AG20443 (cell line): ENCODE measurements around the gene ENTPD1.
"Not testable (repeated sequence)": the region's sequence is repeated elsewhere in the genome, so short reads cannot be mapped to it uniquely, and the experiment has no call there.

Experiments used
- DNase-seq: peaks from one replicate; pipeline ENCODE4 v3.0.0; 2012; ENCODE audit warnings: low spot score, mixed read lengths

Gene ENTPD1

DNA sequence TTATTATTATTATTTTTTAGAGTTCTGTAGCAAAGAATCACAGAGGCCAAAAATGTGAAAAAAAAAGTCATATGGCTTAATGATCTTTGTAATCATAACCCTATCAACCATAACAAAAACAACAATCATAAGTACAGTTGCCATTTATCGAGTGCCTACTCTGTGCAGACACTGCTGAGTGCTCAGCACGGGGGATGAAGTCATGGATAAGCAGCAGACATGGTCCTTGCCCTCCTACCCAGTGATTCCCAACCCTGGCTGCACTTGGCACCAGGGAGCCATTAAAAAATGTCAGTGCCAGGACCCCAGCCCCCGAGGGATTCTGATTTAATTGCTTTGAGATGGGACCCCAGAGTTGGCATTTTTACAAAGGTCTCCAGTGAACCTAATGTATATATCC is 38.2 kb downstream of the ENTPD1 start:
- no peak for DNase-seq

DNA sequence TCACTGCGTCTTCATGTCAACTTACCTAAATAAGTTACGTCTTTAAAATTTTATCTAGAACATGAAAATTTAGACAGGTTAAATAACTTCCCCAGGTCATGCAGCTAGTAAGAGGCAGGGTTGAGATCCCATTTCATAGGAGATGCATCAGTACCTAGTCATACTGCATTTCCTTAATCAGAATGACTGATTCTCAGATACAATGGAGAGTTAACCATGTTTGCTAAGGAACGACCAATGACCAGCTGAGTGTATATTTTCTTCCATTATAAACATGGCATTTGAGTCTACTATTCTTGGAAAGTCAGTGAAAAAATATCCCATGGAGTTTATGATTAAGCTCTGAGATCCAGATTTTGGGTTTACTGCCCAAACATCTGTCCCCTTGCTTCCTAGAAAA is 39.6 kb downstream of the ENTPD1 start:
- no peak for DNase-seq

DNA sequence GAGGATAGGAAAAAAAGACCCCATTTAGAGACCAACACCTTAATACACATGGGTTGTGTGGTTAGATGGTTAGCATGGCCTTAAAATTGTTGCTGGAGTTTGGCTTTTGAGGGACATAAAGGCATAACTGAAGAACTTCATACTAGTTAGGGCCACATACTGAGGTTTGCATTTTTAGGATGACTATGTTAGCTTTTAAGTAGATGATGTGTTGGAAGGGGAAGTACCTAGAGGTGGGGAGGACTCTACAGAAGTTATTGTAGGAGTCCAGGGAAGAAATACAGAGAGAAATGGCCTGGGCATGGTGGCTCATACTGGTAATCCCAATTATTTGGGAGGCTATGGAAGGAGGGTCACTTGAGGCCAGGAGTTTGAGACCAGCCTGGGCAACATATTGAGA is 40.5 kb downstream of the ENTPD1 start:
- DNase-seq, result no peak

DNA sequence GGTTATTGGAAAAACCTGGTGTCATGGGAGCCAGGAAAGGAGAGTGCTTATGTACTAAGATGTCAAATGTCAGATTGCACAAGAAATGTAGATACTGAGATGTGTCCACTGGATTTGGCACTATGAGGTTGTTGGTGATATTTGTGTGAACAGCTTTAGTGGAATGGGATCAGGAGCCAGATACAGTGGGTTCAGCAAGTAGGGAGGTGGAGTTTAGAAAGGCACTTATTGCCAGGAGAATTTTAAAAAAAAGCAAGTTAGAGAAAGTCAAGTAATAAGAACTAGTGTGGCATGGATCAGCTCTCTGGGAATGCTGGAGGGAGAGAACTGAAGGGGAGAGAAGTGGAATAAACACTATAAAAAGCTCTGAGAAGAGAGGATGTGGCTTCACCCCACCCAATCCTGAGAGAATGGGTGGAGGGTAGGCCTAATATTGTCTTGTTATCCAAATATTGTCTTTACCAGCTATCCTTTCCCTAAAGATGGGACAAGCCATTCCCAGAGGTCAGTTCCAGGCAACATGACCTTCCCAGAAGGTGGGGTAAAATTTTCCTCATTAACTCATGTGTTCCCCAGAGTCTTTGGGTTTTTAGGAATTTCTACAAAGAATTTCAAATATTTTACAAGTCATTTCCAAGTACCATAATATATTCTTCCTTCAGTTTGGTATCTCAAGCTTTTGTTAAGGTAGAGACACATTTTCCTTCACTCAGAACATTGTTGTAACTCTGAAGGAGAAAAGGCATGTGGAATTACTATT is 42.3 kb downstream of the ENTPD1 start:
- DNase-seq, result no peak

DNA sequence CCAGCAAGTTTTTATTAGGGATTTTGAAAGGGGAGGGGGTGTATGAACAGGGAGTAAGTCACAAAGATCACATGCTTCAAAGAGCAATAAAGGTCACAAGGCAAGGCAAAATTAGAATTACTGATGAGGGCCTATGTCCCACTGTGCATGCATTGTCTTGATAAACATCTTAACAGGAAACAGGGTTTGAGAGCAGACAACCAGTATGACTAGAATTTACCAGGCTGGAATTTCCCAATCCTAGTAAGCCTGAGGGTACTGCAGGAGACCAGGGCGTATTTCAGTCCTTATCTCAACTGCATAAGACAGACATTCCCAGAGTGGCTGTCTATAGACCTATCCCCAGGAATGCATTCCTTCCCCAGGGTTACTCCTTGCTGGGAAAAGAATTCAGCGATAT is 44.3 kb downstream of the ENTPD1 start:
- not testable (repeated sequence) for DNase-seq

DNA sequence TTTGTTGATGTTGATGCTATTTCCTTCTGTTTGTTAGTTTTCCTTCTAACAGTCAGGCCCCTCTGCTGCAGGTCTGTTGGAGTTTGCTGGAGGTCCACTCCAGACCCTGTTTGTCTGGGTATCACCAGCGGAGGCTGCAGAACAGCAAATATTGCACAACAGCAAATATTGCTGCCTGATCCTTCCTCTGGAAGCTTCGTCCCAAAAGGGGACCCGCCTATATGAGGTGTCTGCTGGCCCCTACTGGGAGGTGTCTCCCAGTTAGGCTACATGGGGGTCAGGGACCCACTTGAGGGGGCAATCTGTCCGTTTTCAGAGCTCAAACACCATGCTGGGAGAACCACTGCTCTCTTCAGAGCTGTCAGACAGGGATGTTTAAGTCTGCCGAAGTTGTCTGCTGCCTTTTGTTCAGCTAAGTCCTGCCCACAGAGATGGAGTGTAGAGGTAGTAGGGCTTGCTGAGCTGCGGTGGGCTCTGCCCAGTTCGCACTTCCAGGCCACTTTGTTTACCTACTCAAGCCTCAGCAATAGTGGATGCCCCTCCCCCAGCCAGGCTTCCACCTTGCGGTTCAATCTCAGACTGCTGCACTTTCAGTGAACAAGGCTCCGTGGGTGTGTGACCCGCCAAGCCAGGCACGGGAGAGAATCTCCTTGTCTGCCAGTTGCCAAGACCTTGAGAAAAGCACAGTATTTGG is 50.9 kb downstream of the ENTPD1 start:
- not testable (repeated sequence) for DNase-seq

DNA sequence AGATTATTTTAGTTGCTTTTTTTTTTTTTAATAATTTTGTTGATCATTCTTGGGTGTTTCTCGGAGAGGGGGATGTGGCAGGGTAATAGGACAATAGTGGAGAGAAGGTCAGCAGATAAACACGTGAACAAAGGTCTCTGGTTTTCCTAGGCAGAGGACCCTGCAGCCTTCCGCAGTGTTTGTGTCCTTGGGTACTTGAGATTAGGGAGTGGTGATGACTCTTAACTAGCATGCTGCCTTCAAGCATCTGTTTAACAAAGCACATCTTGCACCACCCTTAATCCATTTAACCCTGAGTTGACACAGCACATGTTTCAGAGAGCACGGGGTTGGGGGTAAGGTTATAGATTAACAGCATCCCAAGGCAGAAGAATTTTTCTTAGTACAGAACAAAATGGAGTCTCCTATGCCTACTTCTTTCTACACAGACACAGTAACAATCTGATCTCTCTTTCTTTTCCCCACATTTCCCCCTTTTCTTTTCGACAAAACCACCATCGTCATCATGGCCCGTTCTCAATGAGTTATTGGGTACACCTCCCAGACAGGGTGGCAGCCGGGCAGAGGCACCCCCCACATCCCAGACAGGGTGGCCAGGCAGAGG is 52.8 kb downstream of the ENTPD1 start:
- not testable (repeated sequence) for DNase-seq

DNA sequence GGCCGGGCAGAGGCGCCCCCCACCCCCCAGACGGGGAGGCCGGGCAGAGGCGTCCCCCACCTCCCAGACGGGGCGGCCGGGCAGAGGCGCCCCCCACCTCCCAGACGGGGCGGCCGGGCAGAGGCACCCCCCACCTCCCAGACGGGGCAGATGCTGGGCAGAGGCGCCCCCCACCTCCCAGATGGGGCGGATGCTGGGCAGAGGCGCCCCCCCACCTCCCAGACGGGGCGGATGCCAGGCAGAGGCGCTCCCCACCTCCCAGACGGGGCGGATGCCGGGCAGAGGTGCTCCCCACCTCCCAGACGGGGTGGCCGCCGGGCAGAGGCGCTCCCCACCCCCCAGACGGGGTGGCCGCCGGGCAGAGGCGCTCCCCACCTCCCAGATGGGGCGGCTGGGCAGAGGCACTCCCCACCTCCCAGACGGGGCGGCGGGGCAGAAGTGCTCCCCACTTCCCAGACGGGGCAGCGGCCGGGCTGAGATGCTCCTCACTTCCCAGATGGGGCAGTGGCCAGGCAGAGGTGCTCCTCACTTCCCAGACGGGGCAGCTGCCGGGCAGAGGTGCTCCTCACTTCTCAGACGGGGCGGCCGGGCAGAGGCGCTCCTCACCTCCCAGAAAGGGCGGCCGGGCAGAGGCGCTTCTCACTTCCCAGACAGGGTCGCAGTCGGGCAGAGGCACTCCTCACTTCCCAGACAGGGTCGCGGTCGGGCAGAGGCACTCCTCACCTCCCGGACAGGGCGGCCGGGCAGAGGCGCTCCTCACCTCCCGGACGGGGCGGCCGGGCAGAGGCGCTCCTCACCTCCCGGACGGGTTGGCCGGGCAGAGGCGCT is 53.6 kb downstream of the ENTPD1 start:
- DNase-seq, result no peak

DNA sequence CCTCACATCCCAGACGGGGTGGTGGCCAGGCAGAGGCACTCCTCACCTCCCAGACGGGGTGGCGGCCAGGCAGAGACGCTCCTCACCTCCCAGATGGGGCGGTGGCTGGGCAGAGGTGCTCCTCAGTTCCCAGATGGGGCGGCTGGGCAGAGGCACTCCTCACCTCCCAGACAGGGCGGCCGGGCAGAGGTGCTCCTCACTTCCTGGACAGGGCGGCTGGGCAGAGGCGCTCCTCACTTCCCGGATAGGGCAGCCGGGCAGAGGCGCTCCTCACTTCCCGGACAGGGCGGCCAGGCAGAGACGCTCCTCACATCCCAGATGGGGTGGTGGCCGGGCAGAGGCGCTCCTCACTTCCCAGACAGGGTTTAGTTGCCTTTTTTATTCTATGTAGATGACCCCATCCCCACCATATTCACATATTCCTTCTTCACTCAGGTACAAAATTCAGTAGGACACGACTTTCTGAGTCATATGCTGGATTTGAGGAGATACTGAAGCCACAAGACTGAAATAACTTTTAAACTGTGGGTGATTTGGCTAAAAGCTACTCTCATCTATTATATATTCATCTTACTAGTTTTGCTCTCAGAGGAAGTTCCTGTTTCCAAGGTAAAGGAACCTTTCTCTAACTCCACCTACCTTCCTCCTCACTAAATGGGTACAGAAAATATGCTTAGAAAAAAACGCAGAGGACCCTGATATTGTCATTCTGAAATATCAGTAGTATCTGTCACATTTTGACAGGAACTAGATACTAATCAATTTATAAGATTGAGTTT is 54.4 kb downstream of the ENTPD1 start:
- no peak for DNase-seq

DNA sequence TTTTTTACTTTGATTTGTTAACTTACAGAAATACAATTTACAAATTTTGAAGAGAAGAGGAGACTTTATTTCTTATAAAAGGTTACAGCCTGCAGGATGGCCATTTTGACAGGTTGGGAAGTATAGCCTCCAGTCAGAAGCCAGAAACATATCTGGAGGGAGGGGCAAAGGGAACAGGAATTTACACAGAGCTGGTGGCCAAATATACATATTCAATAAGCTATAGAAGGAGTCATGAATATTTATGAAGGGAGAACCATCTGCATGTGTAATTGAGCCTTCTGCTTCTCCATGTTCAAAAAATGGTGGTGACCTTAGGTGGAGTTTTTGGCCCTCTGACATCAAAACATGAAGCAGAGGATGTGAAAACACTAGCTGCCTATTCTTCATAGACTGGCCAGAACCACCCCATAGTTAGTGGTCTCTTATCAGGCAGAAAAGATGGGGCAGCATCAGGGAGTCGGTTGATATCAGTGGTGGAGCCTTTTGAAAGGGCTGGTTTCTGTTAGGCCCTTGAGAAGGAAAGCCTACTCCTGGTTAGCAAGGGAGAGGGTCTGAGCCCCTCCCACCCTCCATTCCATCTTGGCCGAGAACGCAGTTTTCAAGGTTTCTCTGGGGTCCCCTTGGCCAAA is 57.2 kb downstream of the ENTPD1 start:
- no peak for DNase-seq

DNA sequence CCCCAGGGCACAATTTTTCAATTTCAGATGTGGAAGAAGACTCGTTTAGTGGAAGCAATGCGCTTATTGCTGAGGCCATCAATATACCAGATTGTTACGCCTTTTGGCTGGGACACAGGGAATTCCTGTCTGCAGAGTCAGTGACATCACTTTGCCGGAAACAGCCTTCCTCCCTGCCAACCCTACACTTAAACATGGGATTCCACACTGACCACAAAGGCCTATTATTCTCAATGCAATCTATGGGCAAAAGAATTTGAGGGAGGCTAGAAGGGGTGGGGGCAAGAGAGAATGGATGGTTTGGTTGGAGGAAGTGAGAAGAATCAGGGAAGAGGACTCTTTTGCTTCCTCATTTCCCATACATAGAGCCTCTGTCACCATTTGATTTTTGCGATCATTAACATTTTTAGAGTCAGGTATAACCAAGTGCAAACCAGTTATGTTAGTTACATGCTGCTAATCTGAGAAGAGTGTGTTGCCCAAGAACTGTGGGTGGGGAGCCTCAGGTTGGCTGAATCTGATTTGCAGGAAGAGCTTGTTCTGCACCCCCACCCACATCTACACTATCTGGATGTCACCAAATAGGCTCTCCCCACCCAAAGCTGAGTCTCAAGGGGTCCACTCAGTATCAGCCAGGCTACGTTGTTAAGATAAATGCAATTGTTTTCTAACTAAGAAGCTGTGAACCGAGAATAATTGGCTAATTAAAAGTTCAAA is 58.2 kb downstream of the ENTPD1 start:
- peak; percentile 83 for DNase-seq

DNA sequence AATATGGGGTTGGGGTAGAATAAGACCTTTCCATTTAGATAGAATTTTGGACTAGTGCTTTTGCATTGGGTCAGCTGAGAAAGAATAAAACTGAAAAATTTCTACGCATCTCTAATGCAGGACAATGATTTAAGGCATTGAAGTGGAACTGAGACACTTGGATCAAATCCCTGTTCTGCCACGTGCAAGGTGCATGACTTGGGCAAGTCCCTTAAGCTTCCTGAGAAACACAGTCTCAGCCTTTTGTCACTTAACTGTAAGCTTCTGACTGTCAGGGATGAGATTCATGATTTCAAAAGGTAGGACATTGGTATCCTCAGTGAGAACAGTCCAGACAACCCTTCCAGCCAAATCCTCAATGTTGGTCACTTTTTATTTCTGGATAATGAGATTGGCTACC is 59.2 kb downstream of the ENTPD1 start:
- no peak for DNase-seq

DNA sequence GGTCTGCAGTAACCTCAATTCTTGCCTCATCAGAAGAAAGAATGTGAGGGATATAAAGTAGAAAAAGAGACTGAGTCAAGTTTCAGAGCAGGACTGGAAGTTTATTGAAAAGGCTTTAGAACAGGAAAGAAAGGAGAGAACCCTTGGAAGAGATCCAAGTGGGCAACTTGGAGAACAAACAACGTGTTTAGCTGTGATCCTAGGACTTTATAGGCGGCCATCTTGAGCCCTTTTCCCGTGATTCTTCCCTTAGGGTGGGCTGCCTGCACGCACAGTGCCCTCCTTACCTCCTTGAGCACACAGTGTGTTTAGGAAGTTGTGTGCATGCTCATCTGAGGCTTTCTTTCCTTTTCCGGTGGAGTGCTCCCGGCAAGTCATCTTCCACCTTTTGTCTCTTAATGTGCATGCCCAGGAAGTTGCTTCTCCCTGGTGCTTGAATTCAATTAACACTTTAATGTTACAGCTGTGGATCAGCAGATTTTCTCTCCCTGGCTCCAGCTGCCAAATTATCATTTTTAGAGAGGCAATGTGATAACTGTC is 59.8 kb downstream of the ENTPD1 start:
- DNase-seq, result no peak

DNA sequence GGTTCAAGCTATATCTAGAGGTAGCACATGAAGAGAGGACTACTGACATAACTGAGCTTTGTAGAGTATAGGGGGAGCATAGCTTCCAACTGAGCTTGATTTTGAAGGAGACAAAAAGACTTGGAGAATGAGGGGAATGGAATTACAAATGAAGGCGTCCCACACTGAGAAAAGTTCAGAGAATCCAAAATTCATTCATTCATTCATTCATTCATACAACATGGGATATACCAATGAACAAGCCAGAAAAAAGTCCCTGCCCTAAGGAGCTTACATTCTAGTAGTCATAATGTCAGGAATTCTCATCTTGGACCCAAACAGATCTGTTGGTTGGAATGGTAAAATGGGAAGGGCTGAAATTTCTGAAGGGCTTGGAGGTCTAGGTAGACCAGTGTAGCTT is 62.0 kb downstream of the ENTPD1 start:
- no peak for DNase-seq

DNA sequence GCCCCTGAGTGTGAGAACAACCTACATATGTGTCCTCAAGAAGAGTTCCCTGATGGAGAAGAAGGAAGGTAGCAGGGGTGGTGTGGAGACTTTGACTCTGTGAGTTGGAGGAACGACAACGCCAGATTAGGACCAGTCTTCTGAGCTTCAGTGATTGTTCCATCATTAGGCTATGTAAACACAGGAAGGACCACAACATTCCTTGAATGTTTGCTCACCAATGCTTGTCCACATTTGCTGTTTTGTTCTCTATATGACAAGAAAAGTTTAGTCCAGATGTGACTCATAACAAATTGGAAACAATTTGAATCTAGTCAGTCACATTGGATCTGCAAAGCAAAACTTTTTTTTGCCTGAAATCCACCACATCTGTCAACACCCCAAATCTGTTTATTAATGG is 62.7 kb downstream of the ENTPD1 start:
- peak; percentile 67 for DNase-seq

DNA sequence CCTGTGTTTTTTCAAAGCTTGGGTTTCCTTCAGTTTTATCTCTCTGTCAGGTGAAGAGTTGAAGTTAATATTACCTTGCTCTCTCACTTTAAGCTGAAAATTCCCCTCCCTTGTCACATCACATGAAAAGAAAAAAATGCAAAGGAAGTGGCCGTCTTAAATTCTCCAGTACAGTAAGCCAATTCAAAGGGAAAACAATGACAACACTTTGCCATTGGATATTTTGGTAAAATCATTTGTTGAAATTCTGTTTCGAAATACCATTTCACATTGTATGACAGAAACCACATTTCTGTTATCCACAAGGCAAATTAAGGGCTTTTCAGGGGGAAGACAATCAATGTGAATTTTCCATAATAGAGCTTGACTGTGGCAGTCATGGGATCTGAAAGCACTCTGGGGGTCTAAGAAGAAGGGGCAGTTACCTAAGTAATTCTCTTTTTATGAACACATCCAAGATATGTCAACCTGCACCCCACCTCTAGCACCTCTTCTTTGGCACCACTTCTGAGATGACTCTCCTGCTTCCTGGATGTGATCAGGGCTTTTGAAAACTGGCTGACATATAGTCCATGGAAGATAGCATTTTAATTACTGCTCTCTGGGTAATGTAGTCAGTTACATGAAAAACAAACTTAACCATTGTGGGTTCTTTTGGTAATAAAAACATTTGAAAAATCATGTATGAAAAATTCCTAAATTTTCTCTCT is 63.8 kb downstream of the ENTPD1 start:
- no peak for DNase-seq

DNA sequence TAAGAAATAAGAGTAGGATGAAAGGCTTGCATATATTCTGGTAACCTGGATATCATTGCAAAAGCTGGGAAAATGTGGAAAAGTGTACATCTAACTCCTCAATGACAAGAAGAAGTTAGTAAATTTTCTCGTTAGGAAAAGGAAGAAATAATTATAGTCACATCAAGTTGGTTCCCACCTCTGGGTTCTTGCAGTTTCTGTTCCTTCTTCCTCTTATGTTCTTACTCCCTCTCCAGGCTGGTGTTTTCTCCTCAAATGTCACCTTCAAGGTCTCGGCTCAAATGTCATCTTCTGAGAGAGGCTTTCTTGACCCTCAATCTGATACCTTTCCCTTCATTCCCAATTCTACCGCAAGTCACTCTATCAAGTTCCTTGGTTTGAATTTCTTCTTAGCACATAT is 64.4 kb downstream of the ENTPD1 start:
- no peak for DNase-seq

DNA sequence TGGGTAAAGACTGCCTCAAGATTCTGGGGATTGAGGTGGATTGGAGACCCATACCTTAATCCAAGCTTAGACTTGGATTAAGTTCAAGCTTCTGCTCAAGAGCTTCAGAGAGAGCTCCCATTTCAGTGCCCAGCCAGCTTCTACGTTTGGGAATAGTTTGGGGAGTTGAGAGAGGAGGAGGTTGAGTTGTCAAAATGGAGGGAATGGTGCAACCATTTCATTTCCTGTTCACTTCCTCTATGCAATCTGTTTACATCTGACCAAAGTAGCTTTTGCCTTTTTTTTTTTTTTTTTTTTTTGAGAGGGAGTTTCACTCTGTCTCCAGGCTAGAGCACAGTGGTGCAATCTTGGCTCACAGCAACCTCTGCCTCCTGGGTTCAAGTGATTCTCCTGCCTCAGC is 65.8 kb downstream of the ENTPD1 start:
- DNase-seq, result no peak

DNA sequence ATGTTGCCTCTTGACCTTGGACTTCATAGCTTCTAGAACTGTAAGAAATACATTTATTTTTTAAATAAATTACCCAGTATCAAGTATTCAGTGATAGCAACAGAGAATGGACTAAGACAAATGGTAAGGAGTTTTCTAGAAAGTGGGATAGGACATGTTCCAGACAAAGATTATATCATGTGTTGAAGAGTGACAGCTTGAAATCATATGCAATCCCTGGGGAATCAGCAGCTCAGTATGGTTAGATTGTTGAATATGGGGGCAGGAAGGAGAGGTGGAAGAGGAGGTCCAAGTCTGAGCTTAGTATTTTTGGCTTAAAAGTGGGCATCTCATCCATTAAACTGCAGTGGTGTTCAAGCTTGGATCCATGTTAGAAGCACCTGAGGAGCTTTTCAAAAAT is 74.1 kb downstream of the ENTPD1 start:
- no peak for DNase-seq

DNA sequence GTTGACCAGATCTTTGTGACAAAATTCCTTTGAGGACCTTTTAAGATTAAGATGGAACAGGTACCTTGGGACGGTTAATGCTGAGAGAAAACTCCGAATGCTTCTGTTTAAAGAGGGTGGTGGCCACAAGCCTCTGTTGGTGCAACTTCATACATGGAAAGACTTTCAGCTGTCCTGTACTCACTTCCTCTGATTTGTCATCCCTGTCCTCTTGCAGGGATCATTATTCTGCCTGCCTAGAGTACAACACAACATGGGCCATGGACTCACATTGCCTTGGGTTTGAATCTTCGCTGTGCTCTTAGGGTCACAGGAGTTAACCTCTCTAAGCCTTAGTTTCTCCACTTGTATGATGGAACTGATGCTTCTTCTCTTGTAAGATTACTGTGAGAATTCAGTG is 75.1 kb downstream of the ENTPD1 start:
- DNase-seq, result no peak
